Astrocyte (in vitro differentiated cells and primary cell): ENCODE data around the gene FITM1.

ENCODE experiments used
- CTCF ChIP-seq: IDR thresholded peaks from 2 replicates; pipeline ENCODE4 v1.5.1; 2011; ENCODE audit warnings: low read depth, mild to moderate bottlenecking, inconsistent platforms, low read length, moderate library complexity; ENCODE audit not compliant: insufficient read depth
- EZH2 ChIP-seq: IDR thresholded peaks from 2 replicates; pipeline ENCODE4 v1.6.1; 2012; ENCODE audit warnings: mild to moderate bottlenecking, low read length, inconsistent platforms; ENCODE audit not compliant: insufficient read depth

GRCh38 chr14:24084440-24084839, 46.0 kb upstream of the FITM1 start:
- TF ChIP-seq CTCF, result no peak
- no peak for TF ChIP-seq EZH2
